HEK293T (cell line): ENCODE results near the gene CYGB.

Source experiments
- CTCF ChIA-PET: fragments of 350-600 bp; formaldehyde crosslinking; extraction: SDS; loops from one replicate; lab custom pipeline; 2021; ENCODE audit warnings: antibody characterized with exemption, inconsistent platforms; lab: Yijun Ruan, JAX
- POLR2A ChIA-PET: fragments of 350-600 bp; formaldehyde crosslinking; extraction: SDS; loops from one replicate; lab custom pipeline; 2020; ENCODE audit warnings: antibody characterized with exemption, inconsistent platforms; lab: Yijun Ruan, JAX
- DNase-seq: peaks from one replicate; pipeline ENCODE4 v3.0.0; 2012; ENCODE audit warnings: mixed read lengths; ENCODE audit errors: extremely low spot score
- ARNT ChIP-seq: fragments of 450-650 bp; IDR thresholded peaks from 2 replicates; pipeline ENCODE4 v1.6.1; 2017; ENCODE audit warnings: mild to moderate bottlenecking
- BHLHE40 ChIP-seq: fragments of 450-650 bp; IDR thresholded peaks from 2 replicates; pipeline ENCODE4 v1.6.1; 2016; ENCODE audit warnings: mild to moderate bottlenecking, moderate library complexity, borderline replicate concordance
- CTBP1 ChIP-seq: fragments of 450-650 bp; IDR thresholded peaks from 2 replicates; pipeline ENCODE4 v1.6.1; 2016; ENCODE audit warnings: borderline replicate concordance
- ELF4 ChIP-seq: fragments of 450-650 bp; IDR thresholded peaks from 2 replicates; pipeline ENCODE4 v1.6.1; 2017; ENCODE audit warnings: antibody characterized with exemption
- FOXA1 ChIP-seq: fragments of 450-650 bp; IDR thresholded peaks from 2 replicates; pipeline ENCODE4 v1.6.1; 2016; ENCODE audit warnings: mild to moderate bottlenecking
- FOXK2 ChIP-seq: fragments of 450-650 bp; IDR thresholded peaks from 2 replicates; pipeline ENCODE4 v1.6.1; 2016; ENCODE audit warnings: mild to moderate bottlenecking
- FOXM1 ChIP-seq: fragments of 450-650 bp; IDR thresholded peaks from 2 replicates; pipeline ENCODE4 v1.6.1; 2017; ENCODE audit warnings: mild to moderate bottlenecking, borderline replicate concordance
- HDGF ChIP-seq: fragments of 450-650 bp; IDR thresholded peaks from 2 replicates; pipeline ENCODE4 v1.6.1; 2017; ENCODE audit warnings: antibody characterized with exemption, borderline replicate concordance
- L3MBTL2 ChIP-seq: fragments of 450-650 bp; conservative IDR thresholded peaks from 2 replicates; pipeline ENCODE4 v1.6.1; 2016; ENCODE audit warnings: mild to moderate bottlenecking
- LEF1 ChIP-seq: fragments of 450-650 bp; IDR thresholded peaks from 2 replicates; pipeline ENCODE4 v1.6.1; 2017; ENCODE audit warnings: mild to moderate bottlenecking, borderline replicate concordance
- NFRKB ChIP-seq: fragments of 450-650 bp; IDR thresholded peaks from 2 replicates; pipeline ENCODE4 v1.6.1; 2016; ENCODE audit warnings: mild to moderate bottlenecking, moderate library complexity
- SP1 ChIP-seq: fragments of 450-650 bp; IDR thresholded peaks from 2 replicates; pipeline ENCODE4 v1.6.1; 2017
- SUZ12 ChIP-seq: fragments of 450-650 bp; IDR thresholded peaks from 2 replicates; pipeline ENCODE4 v1.6.1; 2016; ENCODE audit warnings: mild to moderate bottlenecking
- TARDBP ChIP-seq: fragments of 450-650 bp; IDR thresholded peaks from 2 replicates; pipeline ENCODE4 v1.6.1; 2016
- ZNF384 ChIP-seq: fragments of 450-650 bp; IDR thresholded peaks from 2 replicates; pipeline ENCODE4 v1.6.1; 2016
- TF ChIP-seq, protein P1 (sequence below): fragments of 450-650 bp; IDR thresholded peaks from 2 replicates; pipeline ENCODE4 v1.6.1; 2016

Gene CYGB

DNA sequence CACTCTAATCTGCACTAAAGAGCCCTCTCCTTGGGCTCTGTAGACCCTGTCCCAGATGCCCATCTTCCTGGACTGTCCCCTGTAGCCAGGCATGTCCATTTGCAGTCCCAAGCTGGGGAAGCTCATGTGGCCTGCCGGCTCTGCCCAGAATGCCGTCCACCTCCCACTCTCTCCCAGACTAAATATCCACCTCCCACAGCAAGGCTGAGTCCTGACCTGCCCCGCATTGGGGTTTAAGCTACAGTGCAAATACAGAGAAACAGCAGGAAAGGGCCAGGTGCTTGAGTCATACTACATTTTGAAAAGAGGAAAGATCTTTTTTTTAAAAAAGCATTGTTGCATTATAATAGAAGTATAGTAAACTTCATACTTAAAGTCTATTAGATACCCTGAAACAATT is 45.2 kb upstream of the CYGB start:
- POLR2A ChIA-PET: interaction anchor here (2.4 kb wide), 1 partner anchor 25 kb away, joined by 7 read pairs; no protein-coding TSS in a partner anchor
- DNase-seq: no peak
- CTCF ChIA-PET: interaction anchor here (1.2 kb wide), 1 partner anchor 41 kb away, joined by 4 read pairs; no protein-coding TSS in a partner anchor
- TF ChIP-seq LEF1 (no peak), FOXA1 (no peak), BHLHE40 (no peak), SP1 (no peak), NFRKB (no peak), ZNF384 (no peak), SUZ12 (no peak), L3MBTL2 (no peak), ELF4 (no peak), CTBP1 (no peak), FOXK2 (no peak), ARNT (no peak)
- TF ChIP-seq, protein P1, sequence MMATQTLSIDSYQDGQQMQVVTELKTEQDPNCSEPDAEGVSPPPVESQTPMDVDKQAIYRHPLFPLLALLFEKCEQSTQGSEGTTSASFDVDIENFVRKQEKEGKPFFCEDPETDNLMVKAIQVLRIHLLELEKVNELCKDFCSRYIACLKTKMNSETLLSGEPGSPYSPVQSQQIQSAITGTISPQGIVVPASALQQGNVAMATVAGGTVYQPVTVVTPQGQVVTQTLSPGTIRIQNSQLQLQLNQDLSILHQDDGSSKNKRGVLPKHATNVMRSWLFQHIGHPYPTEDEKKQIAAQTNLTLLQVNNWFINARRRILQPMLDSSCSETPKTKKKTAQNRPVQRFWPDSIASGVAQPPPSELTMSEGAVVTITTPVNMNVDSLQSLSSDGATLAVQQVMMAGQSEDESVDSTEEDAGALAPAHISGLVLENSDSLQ: no peak

DNA sequence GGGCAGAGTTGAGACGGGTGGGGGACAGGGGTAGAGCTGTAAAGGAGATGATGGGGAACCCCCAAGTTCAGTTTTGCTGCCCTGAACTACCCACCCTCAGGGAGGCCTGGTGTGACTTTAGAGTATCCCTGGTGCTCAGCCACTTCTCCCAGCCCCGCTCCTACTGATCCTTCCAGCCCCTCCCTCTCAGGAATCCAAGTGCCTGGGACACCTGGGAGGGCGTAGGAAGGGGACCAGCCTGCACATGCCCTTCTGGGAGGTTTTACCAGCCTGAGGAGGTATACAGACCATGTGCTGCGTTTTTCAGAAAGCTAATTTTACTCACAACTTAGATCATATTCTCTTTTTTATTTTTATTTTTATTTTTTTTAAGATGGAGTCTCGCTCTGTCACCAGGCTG is 44.0 kb upstream of the CYGB start:
- POLR2A ChIA-PET: interaction anchor here (1.1 kb wide), 1 partner anchor 25 kb away, joined by 3 read pairs; no protein-coding TSS in a partner anchor
- TF ChIP-seq ELF4: no peak
- TF ChIP-seq, protein P1: no peak
- no peak for TF ChIP-seq ZNF384
- TF ChIP-seq FOXK2: no peak
- TF ChIP-seq TARDBP: no peak
- no peak for TF ChIP-seq ARNT
- no peak for TF ChIP-seq BHLHE40
- no peak for TF ChIP-seq L3MBTL2
- TF ChIP-seq HDGF: no peak
- TF ChIP-seq CTBP1: no peak
- no peak for TF ChIP-seq SUZ12
- TF ChIP-seq LEF1: no peak
- CTCF ChIA-PET: interaction anchor here (0.7 kb wide), 1 partner anchor 59 kb away, joined by 3 read pairs; no protein-coding TSS in a partner anchor
- DNase-seq: no peak

DNA sequence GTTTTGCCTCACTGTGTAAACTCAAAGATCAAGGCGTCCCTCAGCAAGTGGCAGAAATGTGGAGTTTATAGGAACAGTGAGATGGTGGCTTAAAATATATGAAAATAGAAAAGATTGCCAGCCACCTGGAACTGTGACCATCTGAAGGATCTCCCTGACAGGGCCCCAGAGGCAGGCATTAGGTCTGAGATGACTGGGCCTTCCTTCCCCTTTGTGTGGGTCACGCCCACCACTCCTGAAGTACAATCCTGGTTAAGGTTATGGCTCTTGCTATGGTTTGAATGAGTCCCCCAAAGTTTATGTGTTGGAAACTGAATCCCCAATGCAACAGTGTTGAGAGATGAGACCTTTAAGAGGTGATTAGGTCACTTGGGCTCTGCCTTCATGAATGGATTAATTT is 41.8 kb upstream of the CYGB start:
- TF ChIP-seq FOXK2: no peak
- TF ChIP-seq, protein P1: no peak
- TF ChIP-seq FOXA1: no peak
- TF ChIP-seq SUZ12: no peak
- ChIA-PET POLR2A (interaction anchor here (1.2 kb wide), 1 partner anchor 12 kb away, joined by 3 read pairs; no protein-coding TSS in a partner anchor), CTCF (interaction anchor here (0.7 to 1.2 kb wide), 2 partner anchors 22 to 46 kb away, joined by 3 to 5 read pairs; no protein-coding TSS in a partner anchor)
- no peak for DNase-seq

DNA sequence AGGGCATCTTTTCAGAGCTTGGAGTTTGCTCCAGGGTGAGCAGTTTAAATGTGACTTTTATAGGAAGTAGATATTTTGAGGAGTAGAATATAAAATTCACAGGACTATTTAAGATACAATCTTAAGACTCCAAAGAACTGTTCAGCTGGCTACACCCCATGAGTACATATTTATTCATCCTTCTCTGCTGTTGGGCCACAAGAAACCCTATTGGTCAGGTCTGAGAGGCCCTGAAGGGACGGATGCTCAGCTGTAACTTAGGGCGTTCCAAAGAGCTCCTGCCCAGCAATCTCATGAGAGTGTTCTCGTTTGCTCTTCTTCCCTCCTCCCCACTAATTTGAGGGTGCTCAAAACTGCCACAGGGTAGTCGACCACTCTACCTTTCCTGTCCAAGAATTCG is 40.9 kb upstream of the CYGB start:
- TF ChIP-seq LEF1: no peak
- TF ChIP-seq BHLHE40: no peak
- DNase-seq: no peak
- POLR2A ChIA-PET: interaction anchor here (1.3 to 1.8 kb wide), 2 partner anchors 8 to 21 kb away, joined by 4 to 5 read pairs; partner anchors contain the start of gene ST6GALNAC2
- CTCF ChIA-PET: interaction anchor here (1.1 kb wide), 1 partner anchor 46 kb away, joined by 3 read pairs; no protein-coding TSS in a partner anchor

DNA sequence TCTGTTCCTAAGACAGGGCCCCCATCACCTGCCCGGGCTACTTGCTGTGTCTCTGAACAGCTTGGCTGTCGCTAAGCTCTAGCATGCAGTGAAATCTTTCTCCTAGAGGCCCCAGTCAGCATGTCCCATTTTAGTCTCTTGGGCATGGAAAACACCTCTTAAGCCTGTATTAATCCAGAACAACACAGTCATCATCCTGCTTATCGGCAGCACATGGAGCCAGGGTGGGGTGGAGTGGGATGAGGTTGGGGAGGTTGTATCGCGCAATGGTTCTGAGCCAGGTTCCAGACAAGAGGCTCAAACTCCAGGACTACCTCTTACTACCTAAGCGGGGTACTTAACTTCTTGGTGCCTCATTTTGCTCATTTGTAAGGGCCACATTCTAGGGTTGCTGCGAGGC is 40.4 kb upstream of the CYGB start:
- TF ChIP-seq BHLHE40 (no peak), SP1 (no peak), ZNF384 (no peak), NFRKB (no peak), FOXK2 (no peak)
- TF ChIP-seq, protein P1: no peak
- ChIA-PET POLR2A (interaction anchor here (1.3 to 1.8 kb wide), 2 partner anchors 8 to 20 kb away, joined by 4 to 5 read pairs; partner anchors contain the start of gene ST6GALNAC2), CTCF (interaction anchor here (0.6 to 1.1 kb wide), 2 partner anchors 46 to 49 kb away, joined by 3 read pairs; no protein-coding TSS in a partner anchor)
- DNase-seq: no peak

DNA sequence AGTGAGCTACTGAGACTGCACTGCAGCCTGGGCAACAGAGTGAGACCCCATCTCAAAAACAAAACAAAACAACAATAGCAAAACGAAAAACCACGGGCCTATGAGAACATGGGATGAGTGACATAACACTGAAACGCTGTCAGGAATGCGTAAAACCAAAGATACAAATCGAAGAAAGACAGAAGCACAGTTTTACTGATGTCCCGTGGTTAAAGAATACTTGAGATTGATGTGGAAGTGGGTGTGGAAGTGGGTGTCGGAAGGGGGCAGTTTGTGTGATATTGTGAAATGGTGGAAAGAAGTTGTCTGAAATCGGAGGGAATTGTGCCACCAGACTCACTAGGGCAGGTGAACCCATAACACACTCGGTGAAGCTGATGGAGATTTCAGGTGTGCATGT is 38.7 kb upstream of the CYGB start:
- TF ChIP-seq ARNT (no peak), FOXK2 (no peak), HDGF (no peak), TARDBP (no peak), L3MBTL2 (no peak), SP1 (no peak), SUZ12 (no peak), LEF1 (no peak), ZNF384 (no peak), FOXA1 (no peak), ELF4 (no peak), NFRKB (no peak), CTBP1 (no peak), BHLHE40 (no peak), FOXM1 (no peak)
- TF ChIP-seq, protein P1: no peak
- ChIA-PET CTCF (interaction anchor here (0.6 kb wide), 1 partner anchor 206 kb away, joined by 9 read pairs; no protein-coding TSS in a partner anchor), POLR2A (interaction anchor here (0.8 kb wide), 1 partner anchor 8 kb away, joined by 3 read pairs; no protein-coding TSS in a partner anchor)
- DNase-seq: no peak
